NT2/D1 (cell line): ENCODE results near the gene TMEM52B.
"Not testable (repeated sequence)": the region's sequence is repeated elsewhere in the genome, so short reads cannot be mapped to it uniquely, and the experiment has no call there.

Experiments
- DNase-seq: peaks from one replicate; pipeline ENCODE4 v3.0.0-alpha.2; 2011; ENCODE audit warnings: low read depth, low spot score
- H3K27me3 ChIP-seq: 2 replicates; pipeline ENCODE4 v1.6.0; 2011; ENCODE audit warnings: mild to moderate bottlenecking; ENCODE audit not compliant: insufficient read length, insufficient read depth
- H3K36me3 ChIP-seq: 2 replicates; pipeline ENCODE4 v1.6.1; 2011; ENCODE audit warnings: mild to moderate bottlenecking, low read length, mixed read lengths; ENCODE audit not compliant: insufficient read depth, insufficient read length
- H3K4me1 ChIP-seq: 2 replicates; pipeline ENCODE4 v1.5.1; 2011; ENCODE audit not compliant: insufficient read depth, insufficient read length
- H3K4me3 ChIP-seq: 2 replicates; pipeline ENCODE4 v1.5.1; 2011; ENCODE audit warnings: low read depth; ENCODE audit not compliant: insufficient read length
- H3K9ac ChIP-seq: 2 replicates; pipeline ENCODE4 v1.6.0; 2011; ENCODE audit warnings: low read depth; ENCODE audit not compliant: insufficient read length
- H3K9me3 ChIP-seq: 2 replicates; pipeline ENCODE4 v1.5.1; 2011; ENCODE audit warnings: mild to moderate bottlenecking, low read length; ENCODE audit not compliant: insufficient read depth
- SUZ12 ChIP-seq: IDR thresholded peaks from 2 replicates; pipeline ENCODE4 v1.6.1; 2011; ENCODE audit not compliant: insufficient read length, insufficient read depth; ENCODE audit errors: extremely low read depth
- YY1 ChIP-seq: IDR thresholded peaks from 2 replicates; pipeline ENCODE4 v1.6.1; 2011; ENCODE audit not compliant: insufficient read length, insufficient read depth
- ZNF274 ChIP-seq: IDR thresholded peaks from 2 replicates; pipeline ENCODE4 v1.6.1; 2011; ENCODE audit warnings: mild to moderate bottlenecking, low read depth, low read length

Gene TMEM52B

DNA sequence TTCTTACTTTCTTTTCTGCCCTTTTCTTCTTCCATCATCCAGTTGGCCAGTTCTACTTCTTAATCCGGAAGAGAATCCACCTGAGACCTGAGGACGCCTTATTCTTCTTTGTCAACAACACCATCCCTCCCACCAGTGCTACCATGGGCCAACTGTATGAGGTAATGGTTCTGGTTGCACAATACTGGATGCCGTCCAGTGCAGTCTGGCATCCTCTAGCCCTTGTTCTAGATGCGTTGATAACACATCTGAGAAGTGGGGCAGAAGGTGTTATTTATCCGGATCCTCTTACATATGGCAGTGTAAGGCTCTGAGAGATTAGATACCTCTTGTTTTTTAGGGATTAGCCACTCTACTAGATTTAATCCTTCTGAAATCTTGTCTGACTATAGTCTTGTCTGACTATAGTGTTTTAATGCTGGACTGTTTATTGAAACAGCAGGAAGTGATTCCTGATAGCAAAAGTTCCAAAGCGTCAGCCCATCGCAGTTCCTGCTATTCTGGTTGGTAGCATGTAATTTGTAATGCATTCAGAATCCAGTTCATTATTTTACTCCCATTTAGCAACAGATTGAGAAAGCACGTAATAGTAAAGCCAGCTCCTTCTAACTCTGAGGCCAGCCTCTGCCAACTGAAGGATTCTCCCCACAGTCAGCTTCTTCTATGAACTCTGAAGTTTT lies 41.7 kb downstream of the TMEM52B start:
- H3K4me3 ChIP-seq: no peak overlapping the region
- H3K4me1 ChIP-seq: no peaks in the 10 kb centered on the region
- H3K9ac ChIP-seq: no peak overlapping the region
- no peak for DNase-seq
- no peaks in the 10 kb centered on the region for H3K27me3 ChIP-seq
- no peak for TF ChIP-seq YY1
- TF ChIP-seq SUZ12: no peak
- no peak for TF ChIP-seq ZNF274
- peaks cover 84% of the 10 kb centered on the region for H3K36me3 ChIP-seq
- H3K9me3 ChIP-seq: no peaks in the 10 kb centered on the region

GRCh38 chr12:10221846-10222245 lies 43.0 kb downstream of the TMEM52B start:
- H3K27me3 ChIP-seq: no peaks in the 10 kb centered on the region
- peaks cover 75% of the 10 kb centered on the region for H3K36me3 ChIP-seq

DNA sequence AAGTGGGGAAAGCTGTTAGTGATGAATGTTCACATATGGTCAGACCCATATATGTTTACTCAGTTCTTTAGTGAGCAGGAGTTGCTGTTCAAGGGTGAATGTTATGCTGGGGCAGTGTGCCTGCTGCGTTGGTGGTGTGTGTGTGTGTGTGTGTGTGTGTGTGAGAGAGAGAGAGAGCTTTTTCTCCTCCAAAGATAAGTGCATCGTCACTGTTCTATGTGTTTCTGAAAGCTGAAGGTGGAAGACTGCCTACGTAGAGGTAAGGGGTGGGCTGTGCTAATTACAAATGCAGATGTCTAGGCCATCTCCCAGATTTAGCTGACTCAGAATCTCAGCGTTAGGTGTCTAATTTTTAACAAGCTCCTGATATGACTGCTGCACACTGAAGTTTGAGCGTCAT lies 44.4 kb downstream of the TMEM52B start:
- no peaks in the 10 kb centered on the region for H3K9me3 ChIP-seq
- H3K36me3 ChIP-seq: peaks cover 68% of the 10 kb centered on the region
- no peak for DNase-seq
- no peaks in the 10 kb centered on the region for H3K4me1 ChIP-seq
- no peak for TF ChIP-seq YY1
- TF ChIP-seq ZNF274: no peak
- TF ChIP-seq SUZ12: no peak
- no peak overlapping the region for H3K4me3 ChIP-seq
- H3K9ac ChIP-seq: no peak overlapping the region
- no peaks in the 10 kb centered on the region for H3K27me3 ChIP-seq

More at GRCh38 chr12:10221846-10222245, 43.0 kb downstream of the TMEM52B start:
- Histone ChIP-seq H3K4me3 (no peak overlapping the region), H3K9ac (no peak overlapping the region), H3K9me3 (no peaks in the 10 kb centered on the region), H3K4me1 (no peaks in the 10 kb centered on the region)
- DNase-seq: no peak
- TF ChIP-seq SUZ12: no peak
- no peak for TF ChIP-seq YY1
- TF ChIP-seq ZNF274: no peak

GRCh38 chr12:10225426-10225825 lies 46.6 kb downstream of the TMEM52B start:
- not testable (repeated sequence) for H3K27me3 ChIP-seq, H3K4me3 ChIP-seq, H3K4me1 ChIP-seq, H3K9me3 ChIP-seq, H3K9ac ChIP-seq, DNase-seq
- H3K36me3 ChIP-seq: peaks cover 47% of the 10 kb centered on the region

DNA sequence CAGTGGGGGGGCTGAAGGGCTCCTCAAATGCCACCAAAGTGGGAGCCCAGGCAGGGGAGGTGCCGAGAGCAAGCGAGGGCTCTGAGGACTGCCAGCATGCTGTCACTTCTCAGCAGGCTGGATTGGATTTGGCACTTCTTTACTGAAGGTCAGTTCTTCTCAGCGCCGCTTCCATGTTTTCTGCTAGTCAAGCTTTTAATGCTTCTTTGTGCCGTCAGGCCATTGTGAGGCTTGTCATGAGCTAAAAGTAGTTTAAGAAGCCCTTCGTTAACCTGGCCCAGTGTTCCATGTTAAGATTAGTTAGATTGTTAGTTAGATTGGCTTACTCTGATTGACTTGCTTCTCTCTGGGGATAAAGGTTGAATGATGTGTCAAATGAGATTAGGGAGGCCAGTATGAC lies 47.3 kb downstream of the TMEM52B start:
- TF ChIP-seq SUZ12: no peak
- no peak for TF ChIP-seq YY1
- no peak for TF ChIP-seq ZNF274

DNA sequence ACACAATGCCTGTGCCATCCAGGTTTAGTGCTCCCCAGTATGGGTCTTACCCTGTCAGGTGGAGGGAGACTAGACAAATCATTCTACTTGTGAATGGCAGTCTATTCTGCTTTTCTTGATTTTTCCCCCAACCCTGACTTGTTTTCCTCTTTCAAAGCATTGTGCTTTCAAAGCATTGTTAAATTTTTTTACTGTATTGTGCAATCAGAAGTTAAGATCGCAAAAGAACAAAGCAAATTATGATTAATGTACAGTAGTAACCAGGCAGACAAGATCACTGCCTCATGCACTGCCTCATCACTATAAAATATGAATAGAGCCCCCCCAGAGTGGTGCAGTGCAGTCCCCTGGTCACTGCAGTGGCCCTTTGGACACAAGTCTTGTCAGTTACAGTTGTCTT lies 47.9 kb downstream of the TMEM52B start:
- H3K9me3 ChIP-seq: peaks cover 1% of the 10 kb centered on the region; the same call in 1 of the 2 replicates
- DNase-seq: no peak
- TF ChIP-seq SUZ12: no peak
- TF ChIP-seq YY1: no peak
- TF ChIP-seq ZNF274: no peak

More for the DNA sequence above, 47.3 kb downstream of the TMEM52B start:
- H3K4me3 ChIP-seq: no peak overlapping the region
- H3K9me3 ChIP-seq: no peaks in the 10 kb centered on the region
- H3K9ac ChIP-seq: no peak overlapping the region
- no peaks in the 10 kb centered on the region for H3K4me1 ChIP-seq
- no peaks in the 10 kb centered on the region for H3K27me3 ChIP-seq
- DNase-seq: no peak
- H3K36me3 ChIP-seq: peaks cover 40% of the 10 kb centered on the region

GRCh38 chr12:10227648-10228047 lies 48.8 kb downstream of the TMEM52B start:
- no peaks in the 10 kb centered on the region for H3K4me1 ChIP-seq
- DNase-seq: no peak
- H3K9ac ChIP-seq: no peak overlapping the region
- no peak overlapping the region for H3K4me3 ChIP-seq
- peaks cover 8% of the 10 kb centered on the region for H3K9me3 ChIP-seq
- TF ChIP-seq SUZ12 (no peak), YY1 (no peak), ZNF274 (no peak)
- no peaks in the 10 kb centered on the region for H3K27me3 ChIP-seq
- peaks cover 25% of the 10 kb centered on the region for H3K36me3 ChIP-seq

More for the DNA sequence above, 47.9 kb downstream of the TMEM52B start:
- Histone ChIP-seq H3K4me3 (no peak overlapping the region), H3K27me3 (no peaks in the 10 kb centered on the region), H3K4me1 (no peaks in the 10 kb centered on the region), H3K9ac (no peak overlapping the region), H3K36me3 (peaks cover 34% of the 10 kb centered on the region)

DNA sequence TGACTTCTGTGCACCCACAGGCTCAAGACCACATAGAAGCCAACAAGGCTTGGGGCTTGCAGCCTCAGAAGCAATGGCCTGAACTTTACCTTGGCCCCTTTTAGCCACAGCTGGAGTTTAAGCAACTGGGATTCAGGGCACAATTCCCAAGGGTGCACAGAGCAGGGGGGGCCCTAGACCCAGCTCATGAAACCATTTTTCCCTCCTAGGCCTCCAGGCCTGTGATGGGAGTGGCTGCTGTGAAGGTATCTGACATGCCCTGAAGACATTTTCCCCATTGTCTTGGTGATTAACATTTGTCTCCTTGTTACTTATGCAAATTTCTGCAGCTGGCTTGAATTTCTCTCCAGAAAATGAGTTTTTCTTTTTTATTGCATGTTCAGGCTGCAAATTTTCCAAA lies 55.7 kb downstream of the TMEM52B start:
- Histone ChIP-seq H3K9me3 (peaks cover 55% of the 10 kb centered on the region), H3K4me3 (no peak overlapping the region), H3K9ac (no peak overlapping the region), H3K36me3 (no peaks in the 10 kb centered on the region), H3K27me3 (no peaks in the 10 kb centered on the region), H3K4me1 (no peaks in the 10 kb centered on the region)
- DNase-seq: no peak
- TF ChIP-seq ZNF274 (no peak), SUZ12 (no peak), YY1 (no peak)
